Prostate gland (tissue), 2 donors: ENCODE data around the gene POU2F1. TPM values are rescaled to one million over a fixed set of nuclear protein-coding genes. Genes with fewer than 3 reads are reported as not detected.
"Not testable (repeated sequence)": the region's sequence is repeated elsewhere in the genome, so short reads cannot be mapped to it uniquely, and the experiment has no call there.

Experiments used
- DNase-seq: peaks from one replicate; pipeline ENCODE4 v3.0.0-alpha.2; 2019; ENCODE audit warnings: low spot score
- H3K27ac ChIP-seq, 2 donors: fragments of 200-600 bp; sonication (generic); 2 replicates each; pipeline ENCODE4 v1.5.1; 2017 to 2019
- H3K27me3 ChIP-seq: fragments of 200-600 bp; sonication (generic); replicated peaks from 2 replicates; pipeline ENCODE4 v1.5.1; 2019; ENCODE audit not compliant: insufficient read depth
- H3K36me3 ChIP-seq, 2 donors: fragments of 200-600 bp; sonication (generic); 1 replicate in 1 of 2; 2 replicates in 1 of 2; pipeline versions ENCODE4 v1.5.1 to v1.8.1; 2017 to 2019
- H3K4me1 ChIP-seq: fragments of 200-600 bp; sonication (generic); replicated peaks from 2 replicates; pipeline ENCODE4 v1.5.1; 2019
- H3K4me3 ChIP-seq, 2 donors: fragments of 200-600 bp; sonication (generic); 2 replicates each; pipeline ENCODE4 v1.5.1; 2017 to 2019
- H3K9me3 ChIP-seq: fragments of 200-600 bp; sonication (generic); 2 replicates; pipeline ENCODE4 v1.5.1; 2017
- POLR2A ChIP-seq: fragments of 450-650 bp; IDR thresholded peaks from one replicate; pipeline ENCODE4 v1.6.1; 2016; ENCODE audit warnings: antibody characterized with exemption, mild to moderate bottlenecking
- POLR2AphosphoS5 ChIP-seq: sonication (generic); formaldehyde crosslinking; IDR thresholded peaks from one replicate; pipeline ENCODE4 v1.6.1; 2017; ENCODE audit warnings: antibody characterized with exemption
- WGBS: methylation state at CpG from one replicate; pipeline ENCODE4 v1.1.5; 2018; 5-methylcytosine and 5-hydroxymethylcytosine counted together
- intact Hi-C: fragments of 100-400 bp; cut with DNase I; formaldehyde crosslinking; loops from one replicate; pipeline ENCODE4 v1.14.2; 2022
- total RNA-seq, 2 donors: library from RNA; depleted of rRNA; stranded (reverse); fragments of >200 nt; gene quantifications; one replicate each; pipeline ENCODE4 v1.1.0, GENCODE V29; 2016
- TF ChIP-seq, protein P1 (sequence below), 4 experiments: fragments of 200-600 bp in 2 of 4; fragments of 450-650 bp in 2 of 4; sonication (generic) in 2 of 4; IDR thresholded peaks; 1 replicate in 3 of 4; 2 replicates in 1 of 4; pipeline ENCODE4 v1.5.1; 2016 to 2019; ENCODE audit warnings: antibody characterized with exemption in 4 of 4, mild to moderate bottlenecking in 2 of 4, moderate library complexity in 2 of 4

POU2F1 gene
- total RNA-seq, 2 donors from 2014 or later, result 10.9 to 26.6 TPM

DNA sequence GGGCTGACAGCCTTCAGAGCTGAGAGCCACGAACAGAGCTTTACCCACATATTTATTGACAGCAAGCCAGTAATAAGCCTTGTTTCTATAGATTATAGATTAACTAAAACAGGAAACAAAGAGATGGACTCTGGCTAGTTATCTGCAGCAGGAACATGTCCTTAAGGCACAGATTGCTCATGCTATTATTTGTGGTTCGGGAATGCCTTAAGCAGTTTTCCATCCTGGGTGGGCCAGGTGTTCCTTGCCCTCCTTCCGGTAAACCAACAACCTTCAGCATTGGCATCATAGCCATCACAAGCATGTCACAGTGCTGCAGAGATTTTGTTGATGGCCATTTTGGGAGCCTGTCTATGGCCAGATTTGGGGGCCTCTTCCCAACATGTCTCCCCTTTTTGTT lies 96.8 kb downstream of the POU2F1 start:
- intact Hi-C loops, result no loop called here
- Histone ChIP-seq H3K27me3 (no peaks in the 10 kb centered on the region), H3K36me3 (no peaks in the 10 kb centered on the region), H3K4me1 (no peaks in the 10 kb centered on the region), H3K9me3 (peaks cover 4% of the 10 kb centered on the region), H3K27ac (no peak overlapping the region), H3K4me3 (no peak overlapping the region)
- DNase-seq, result no peak
- TF ChIP-seq, protein P1, sequence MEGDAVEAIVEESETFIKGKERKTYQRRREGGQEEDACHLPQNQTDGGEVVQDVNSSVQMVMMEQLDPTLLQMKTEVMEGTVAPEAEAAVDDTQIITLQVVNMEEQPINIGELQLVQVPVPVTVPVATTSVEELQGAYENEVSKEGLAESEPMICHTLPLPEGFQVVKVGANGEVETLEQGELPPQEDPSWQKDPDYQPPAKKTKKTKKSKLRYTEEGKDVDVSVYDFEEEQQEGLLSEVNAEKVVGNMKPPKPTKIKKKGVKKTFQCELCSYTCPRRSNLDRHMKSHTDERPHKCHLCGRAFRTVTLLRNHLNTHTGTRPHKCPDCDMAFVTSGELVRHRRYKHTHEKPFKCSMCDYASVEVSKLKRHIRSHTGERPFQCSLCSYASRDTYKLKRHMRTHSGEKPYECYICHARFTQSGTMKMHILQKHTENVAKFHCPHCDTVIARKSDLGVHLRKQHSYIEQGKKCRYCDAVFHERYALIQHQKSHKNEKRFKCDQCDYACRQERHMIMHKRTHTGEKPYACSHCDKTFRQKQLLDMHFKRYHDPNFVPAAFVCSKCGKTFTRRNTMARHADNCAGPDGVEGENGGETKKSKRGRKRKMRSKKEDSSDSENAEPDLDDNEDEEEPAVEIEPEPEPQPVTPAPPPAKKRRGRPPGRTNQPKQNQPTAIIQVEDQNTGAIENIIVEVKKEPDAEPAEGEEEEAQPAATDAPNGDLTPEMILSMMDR (IDR thresholded peaks at IDR 0.05), result no peak
- TF ChIP-seq POLR2AphosphoS5, result no peak
- no peak for TF ChIP-seq POLR2A
- WGBS, result 94% methylated on average over 3 of the region's 3 CpGs

DNA sequence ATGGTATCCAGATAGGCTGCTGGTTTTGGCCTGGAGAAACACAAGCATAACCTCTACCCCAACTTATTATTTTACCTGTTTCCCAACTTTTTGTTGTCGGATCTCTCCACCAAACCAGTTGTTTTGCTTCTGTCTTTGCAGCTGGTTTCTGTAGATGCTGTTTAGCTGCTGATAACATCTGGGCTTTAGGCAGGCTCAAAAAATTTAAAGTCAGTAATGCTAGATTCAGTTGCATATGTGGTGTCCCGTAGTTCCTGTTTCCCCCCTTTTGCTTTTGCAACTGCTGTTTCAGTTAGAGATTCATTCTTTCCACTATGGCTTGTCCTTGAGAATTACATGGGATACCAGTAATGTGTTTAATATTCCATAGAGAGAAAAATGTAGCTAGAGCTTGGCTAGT lies 98.5 kb downstream of the POU2F1 start:
- H3K36me3 ChIP-seq, intact Hi-C loops, H3K4me3 ChIP-seq, H3K27ac ChIP-seq, DNase-seq, H3K9me3 ChIP-seq, H3K27me3 ChIP-seq, H3K4me1 ChIP-seq: not testable (repeated sequence)
- WGBS, result 100% methylated on average over 2 of the region's 2 CpGs

DNA sequence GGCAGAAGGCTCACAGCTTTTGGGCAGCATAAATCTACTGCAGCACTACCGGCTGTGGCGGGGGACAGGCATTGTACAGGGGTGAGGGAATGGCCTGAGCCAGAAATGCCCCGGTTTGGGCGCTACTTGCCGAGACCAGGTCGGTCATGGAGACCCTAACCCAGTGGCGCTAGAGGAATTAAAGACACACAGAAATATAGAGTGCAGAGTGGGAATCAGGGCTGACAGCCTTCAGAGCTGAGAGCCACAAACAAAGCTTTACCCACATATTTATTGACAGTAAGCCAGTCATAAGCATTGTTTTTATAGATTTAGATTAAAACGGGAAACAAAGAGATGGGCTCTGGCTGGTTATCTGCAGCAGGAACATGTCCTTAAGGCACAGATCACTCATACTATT lies 101.8 kb downstream of the POU2F1 start:
- H3K9me3 ChIP-seq, result peaks cover 5% of the 10 kb centered on the region
- no peaks in the 10 kb centered on the region for H3K36me3 ChIP-seq
- WGBS, result 98% methylated on average over 8 of the region's 8 CpGs
- H3K27me3 ChIP-seq, result no peaks in the 10 kb centered on the region
- H3K4me3 ChIP-seq, result no peak overlapping the region
- H3K4me1 ChIP-seq, result no peaks in the 10 kb centered on the region
- DNase-seq, result no peak
- intact Hi-C loops, result no loop called here
- H3K27ac ChIP-seq, result no peak overlapping the region
- TF ChIP-seq, protein P1 (IDR thresholded peaks at IDR 0.05), result no peak
- TF ChIP-seq POLR2A, result no peak
- TF ChIP-seq POLR2AphosphoS5, result no peak

DNA sequence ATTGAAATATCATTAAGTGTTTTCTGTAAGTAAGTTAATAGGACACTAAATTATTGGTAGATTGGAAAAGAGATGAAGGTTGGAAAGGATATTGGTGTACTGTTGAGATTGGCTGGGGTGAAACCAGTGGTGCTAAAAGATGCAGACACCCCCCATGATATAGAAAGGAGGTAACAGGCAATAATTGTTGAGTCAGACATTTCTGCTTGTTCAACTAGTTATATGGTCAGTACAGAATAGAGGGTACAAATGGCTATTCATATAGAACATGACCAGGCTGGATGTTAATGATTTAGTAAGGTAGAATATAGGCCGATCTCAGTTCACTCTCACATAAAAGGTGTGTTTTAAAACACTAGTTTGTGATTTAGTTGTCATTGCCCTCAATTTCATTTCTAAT lies 104.5 kb downstream of the POU2F1 start:
- H3K4me3 ChIP-seq, result no peak overlapping the region
- WGBS, result 97% methylated on average over 1 of the region's 1 CpG
- intact Hi-C loops, result no loop called here
- peaks cover 5% of the 10 kb centered on the region for H3K9me3 ChIP-seq
- no peak for DNase-seq
- H3K36me3 ChIP-seq, result no peaks in the 10 kb centered on the region
- H3K27ac ChIP-seq, result no peak overlapping the region
- TF ChIP-seq, protein P1 (IDR thresholded peaks at IDR 0.05), result no peak
- TF ChIP-seq POLR2A, result no peak
- TF ChIP-seq POLR2AphosphoS5, result no peak
- H3K27me3 ChIP-seq, result no peaks in the 10 kb centered on the region
- no peaks in the 10 kb centered on the region for H3K4me1 ChIP-seq

DNA sequence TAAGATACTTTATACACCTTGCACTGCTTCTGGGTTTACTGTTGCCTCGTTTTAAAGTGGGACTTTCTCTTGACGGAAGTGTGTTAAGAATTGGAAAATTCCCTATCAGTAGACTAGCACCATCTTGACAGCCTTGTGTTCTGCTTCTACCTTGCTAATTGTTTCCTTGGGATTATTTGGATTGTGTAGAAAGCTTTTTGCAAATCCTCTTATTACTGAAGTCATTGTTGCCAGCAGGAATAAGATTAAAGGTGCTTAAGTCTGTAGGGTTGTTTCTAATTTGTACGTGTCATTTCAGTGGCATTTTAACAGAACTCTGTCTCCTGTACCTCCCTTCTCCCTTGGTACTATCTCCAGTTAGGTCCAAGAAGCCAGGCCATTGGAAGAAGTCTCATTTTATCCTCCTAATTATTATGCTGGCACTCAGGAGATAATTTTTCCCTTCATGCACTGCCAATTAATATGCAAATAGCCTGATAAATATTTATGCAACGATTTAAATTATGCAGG lies 107.7 kb downstream of the POU2F1 start:
- DNase-seq, result no peak
- no peaks in the 10 kb centered on the region for H3K27me3 ChIP-seq
- TF ChIP-seq, protein P1 (IDR thresholded peaks at IDR 0.05), result no peak
- TF ChIP-seq POLR2AphosphoS5 (no peak), POLR2A (no peak)
- WGBS, result 71% methylated on average over 4 of the region's 4 CpGs
- H3K4me1 ChIP-seq, result no peaks in the 10 kb centered on the region
- H3K27ac ChIP-seq, result no peak overlapping the region
- H3K9me3 ChIP-seq, result no peaks in the 10 kb centered on the region
- no peak overlapping the region for H3K4me3 ChIP-seq
- intact Hi-C loops, result no loop called here
- no peaks in the 10 kb centered on the region for H3K36me3 ChIP-seq
